Progenitor cell of endocrine pancreas (in vitro differentiated cells): ENCODE measurements around the gene PHOSPHO1. TPM values are rescaled to one million over a fixed set of nuclear protein-coding genes. Genes with fewer than 3 reads are reported as not detected.
"Not testable (repeated sequence)": the region's sequence is repeated elsewhere in the genome, so short reads cannot be mapped to it uniquely, and the experiment has no call there.

Source experiments
- DNase-seq: peaks from one replicate; pipeline ENCODE4 v3.0.0; 2021; ENCODE audit warnings: low spot score; ENCODE audit not compliant: unreplicated experiment
- H3K27ac Mint-ChIP-seq: 2 replicates; pipeline ENCODE4 v1.8.0; 2021; ENCODE audit warnings: mild to moderate bottlenecking, moderate library complexity, mixed read lengths
- H3K27me3 Mint-ChIP-seq: 2 replicates; pipeline ENCODE4 v1.8.0; 2021; ENCODE audit warnings: mixed read lengths
- H3K36me3 Mint-ChIP-seq: 2 replicates; pipeline ENCODE4 v1.8.0; 2022; ENCODE audit warnings: mixed read lengths; ENCODE audit not compliant: insufficient read depth
- H3K4me1 Mint-ChIP-seq: 2 replicates; pipeline ENCODE4 v1.8.0; 2021; ENCODE audit warnings: low read depth, mixed read lengths
- H3K4me3 Mint-ChIP-seq: 2 replicates; pipeline ENCODE4 v1.8.0; 2021; ENCODE audit warnings: low read depth, mild to moderate bottlenecking, moderate library complexity, mixed read lengths
- H3K9me3 Mint-ChIP-seq: 2 replicates; pipeline ENCODE4 v1.8.0; 2021; ENCODE audit warnings: low read depth, mixed read lengths
- CTCF ChIP-seq: fragments of 200-600 bp; sonication (generic); IDR thresholded peaks from one replicate; pipeline ENCODE4 v1.5.0; 2021; ENCODE audit warnings: antibody characterized with exemption, mild to moderate bottlenecking; ENCODE audit not compliant: unreplicated experiment
- total RNA-seq: library from RNA; stranded (reverse); gene quantifications from 2 replicates; pipeline ENCODE4 v1.2.1, GENCODE V29; 2021

The PHOSPHO1 gene
- total RNA-seq, 1 donor from 2014 or later, result not detected

- peaks cover 4% of the 10 kb centered on the region for H3K9me3 Mint-ChIP-seq
- peaks cover 11% of the 10 kb centered on the region for H3K27me3 Mint-ChIP-seq
- H3K4me1 Mint-ChIP-seq, result peaks cover 1% of the 10 kb centered on the region
- peak overlapping the region; percentile 16 for H3K27ac Mint-ChIP-seq
- TF ChIP-seq CTCF, result no peak
- no peak for DNase-seq
- H3K36me3 Mint-ChIP-seq, result no peaks in the 10 kb centered on the region
- H3K4me3 Mint-ChIP-seq, result peak overlapping the region; percentile 41
Observed at GRCh38 chr17:49190932-49191331, 39.7 kb downstream of the PHOSPHO1 start.

- H3K27ac Mint-ChIP-seq, result no peak overlapping the region
- H3K36me3 Mint-ChIP-seq, result peaks cover 1% of the 10 kb centered on the region
- H3K9me3 Mint-ChIP-seq, result peaks cover 19% of the 10 kb centered on the region
- no peak for TF ChIP-seq CTCF
- no peaks in the 10 kb centered on the region for H3K4me1 Mint-ChIP-seq
- no peak overlapping the region for H3K4me3 Mint-ChIP-seq
- peaks cover 11% of the 10 kb centered on the region for H3K27me3 Mint-ChIP-seq
- DNase-seq, result no peak
Observed at GRCh38 chr17:49187301-49187700, 43.3 kb downstream of the PHOSPHO1 start.

- Mint-ChIP-seq H3K9me3 (peaks cover 19% of the 10 kb centered on the region), H3K27me3 (peaks cover 13% of the 10 kb centered on the region)
- DNase-seq, H3K27ac Mint-ChIP-seq, H3K36me3 Mint-ChIP-seq, H3K4me3 Mint-ChIP-seq, H3K4me1 Mint-ChIP-seq: not testable (repeated sequence)
Observed at GRCh38 chr17:49185381-49185780, 45.2 kb downstream of the PHOSPHO1 start.

GRCh38 chr17:49184522-49184921, 46.1 kb downstream of the PHOSPHO1 start:
- H3K4me1 Mint-ChIP-seq, DNase-seq, H3K4me3 Mint-ChIP-seq, H3K36me3 Mint-ChIP-seq, H3K27me3 Mint-ChIP-seq, H3K27ac Mint-ChIP-seq: not testable (repeated sequence)
- H3K9me3 Mint-ChIP-seq, result peaks cover 19% of the 10 kb centered on the region

GRCh38 chr17:49183801-49184200, 46.8 kb downstream of the PHOSPHO1 start:
- TF ChIP-seq CTCF, result no peak
- Mint-ChIP-seq H3K27ac (no peak overlapping the region), H3K27me3 (peaks cover 5% of the 10 kb centered on the region), H3K4me3 (no peak overlapping the region), H3K9me3 (peaks cover 19% of the 10 kb centered on the region), H3K36me3 (peaks cover 1% of the 10 kb centered on the region), H3K4me1 (no peaks in the 10 kb centered on the region)
- DNase-seq, result no peak

- DNase-seq, result no peak
- Mint-ChIP-seq H3K4me1 (no peaks in the 10 kb centered on the region), H3K27ac (no peak overlapping the region), H3K4me3 (no peak overlapping the region), H3K9me3 (peaks cover 19% of the 10 kb centered on the region), H3K27me3 (peaks cover 5% of the 10 kb centered on the region), H3K36me3 (peaks cover 1% of the 10 kb centered on the region)
- TF ChIP-seq CTCF, result no peak
Observed at GRCh38 chr17:49183341-49183740, 47.2 kb downstream of the PHOSPHO1 start.
